GM12873 (cell line): Measurements from ENCODE around the gene DNAH6.

Experiments
- CTCF ChIP-seq: IDR thresholded peaks from 2 replicates; pipeline ENCODE4 v1.5.1; 2012; ENCODE audit warnings: low read depth, mild to moderate bottlenecking, moderate library complexity, low read length, control low read depth; ENCODE audit not compliant: insufficient read depth; ENCODE audit errors: missing control alignments

DNAH6 gene

DNA sequence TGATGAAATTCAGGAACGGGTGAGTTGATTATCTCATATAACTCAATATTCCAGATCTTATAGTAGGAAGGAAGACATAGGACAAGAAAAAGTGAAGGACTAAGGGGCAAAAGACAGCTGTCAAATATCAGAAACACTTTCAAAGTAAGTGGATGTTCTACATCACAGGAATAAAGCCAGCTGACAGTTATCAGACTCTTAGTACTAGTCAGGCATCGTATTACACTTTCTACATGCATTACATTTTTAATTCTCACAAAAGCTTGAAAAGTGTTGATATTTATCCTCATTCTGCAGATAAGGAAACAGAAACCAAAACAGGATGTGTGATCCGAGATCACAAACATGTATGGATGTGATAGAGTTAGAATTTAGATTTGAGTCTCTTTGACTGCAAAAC is 63.4 kb downstream of the DNAH6 start:
- TF ChIP-seq CTCF, result no peak

- TF ChIP-seq CTCF, result no peak
Observed at GRCh38 chr2:84603911-84604310, 87.6 kb downstream of the DNAH6 start.

DNA sequence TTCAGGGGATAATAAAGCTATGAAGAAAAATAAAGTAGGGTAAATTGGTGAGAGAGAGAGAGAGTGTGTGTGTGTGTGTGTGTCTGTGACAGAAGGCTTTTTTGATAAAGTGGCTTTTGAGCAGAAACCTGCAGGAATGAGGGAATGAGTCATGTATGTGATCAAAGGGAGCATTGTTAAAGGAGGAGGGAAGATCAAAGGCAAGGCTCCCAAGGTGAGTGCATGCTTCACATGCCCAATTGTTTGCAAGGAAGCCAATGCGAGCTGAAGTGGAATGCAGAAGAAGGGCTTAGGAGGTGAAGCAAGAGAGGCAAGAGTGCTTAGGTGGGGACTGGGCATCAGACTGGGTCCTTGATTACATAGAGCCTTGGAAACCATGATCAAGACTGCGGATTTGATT is 96.8 kb downstream of the DNAH6 start:
- no peak for TF ChIP-seq CTCF

DNA sequence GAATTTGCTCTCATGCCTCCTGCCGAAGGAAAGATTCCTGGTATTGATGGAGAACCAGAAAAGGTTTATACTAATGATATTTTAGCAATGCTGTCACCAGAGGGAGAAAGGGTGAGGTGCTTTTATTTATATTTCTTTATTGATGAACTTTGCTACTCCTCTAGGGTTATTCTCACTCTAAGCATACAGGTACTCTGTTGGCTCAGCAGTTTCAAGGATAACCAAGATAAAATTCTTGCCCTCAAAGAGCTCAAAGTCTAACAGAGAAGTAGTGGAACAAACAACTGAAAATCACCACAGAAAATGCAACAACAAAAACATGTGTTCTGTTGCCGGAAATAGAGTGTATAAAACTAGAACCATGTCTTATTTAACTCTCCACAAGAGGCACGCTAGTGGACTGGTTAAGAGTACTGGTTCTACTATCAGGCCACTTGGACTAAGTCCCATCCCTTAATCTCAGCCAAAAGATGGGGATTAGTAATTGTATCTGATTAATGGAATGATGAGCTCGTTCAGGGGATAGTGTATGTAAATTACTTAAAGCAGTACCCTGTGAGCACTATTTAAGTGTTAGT is 103.6 kb downstream of the DNAH6 start:
- TF ChIP-seq CTCF, result no peak

DNA sequence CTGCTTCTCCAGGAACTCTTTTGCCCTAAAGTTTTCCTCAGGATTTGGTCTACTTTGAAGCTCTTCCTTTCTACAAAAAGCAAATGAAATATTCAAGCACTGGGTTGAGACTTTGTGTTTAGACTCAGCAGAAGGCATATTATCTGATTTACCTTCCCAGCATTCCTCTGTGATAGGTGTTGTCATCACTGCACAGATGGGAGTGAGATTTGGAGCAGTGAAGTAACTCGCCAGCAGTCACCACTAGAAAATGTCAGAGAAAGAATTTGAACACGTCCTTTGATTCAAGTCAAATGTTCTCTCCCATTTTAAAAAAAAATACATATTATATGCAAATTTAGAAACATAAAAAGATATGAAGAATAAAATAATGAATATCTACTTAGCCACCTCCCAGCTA is 112.2 kb downstream of the DNAH6 start:
- TF ChIP-seq CTCF, result no peak

- no peak for TF ChIP-seq CTCF
Observed at GRCh38 chr2:84629550-84629949, 113.3 kb downstream of the DNAH6 start.

- TF ChIP-seq CTCF, result peak; percentile 52
Observed at GRCh38 chr2:84631047-84631446, 114.7 kb downstream of the DNAH6 start.
